ENCODE results near the gene PC. TPM values are rescaled to one million over a fixed set of nuclear protein-coding genes. Genes with fewer than 3 reads are reported as not detected.

The PC gene
- polyA plus RNA-seq, 1 donor (not counting 4 experiments of a cell fraction or from before 2014, with no cell fraction given) = 13.3 TPM

DNA sequence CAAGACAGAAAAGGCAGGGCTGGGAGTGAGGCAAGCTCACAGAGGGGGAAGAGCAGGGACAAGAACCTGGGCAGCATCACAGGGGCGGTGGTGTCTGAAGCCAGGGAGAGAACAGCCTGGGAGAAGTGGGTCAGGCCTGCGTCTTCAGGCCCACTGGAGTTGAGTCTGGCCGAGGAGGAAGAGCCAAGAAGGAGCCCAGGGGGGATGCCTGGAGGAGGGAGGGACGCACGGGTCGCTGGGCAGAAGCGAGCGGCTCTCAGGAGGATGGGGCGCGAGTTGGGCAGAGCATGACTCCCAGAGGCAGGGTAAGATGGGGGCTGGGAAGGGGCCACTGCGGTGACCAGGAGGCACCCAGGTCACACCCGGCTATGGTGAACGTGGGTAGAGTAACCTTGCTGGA lies 82.8 kb downstream of the PC start:
- H3K9ac ChIP-seq (ENCODE audit: control insufficient read depth, extremely low read depth, insufficient read depth, low read length) = no peak overlapping the region
- no peak overlapping the region for H2AFZ ChIP-seq (ENCODE audit: control insufficient read depth, low read length)
- FAIRE-seq (no peak), DNase-seq (ENCODE audit: low read depth, low spot score) (no peak)
- no peak overlapping the region for H3K4me2 ChIP-seq (ENCODE audit: control insufficient read depth, extremely low read depth, insufficient read depth, low read depth, low read length)
- peaks cover 18% of the 10 kb centered on the region for H3K4me1 ChIP-seq (ENCODE audit: control insufficient read depth, extremely low read depth, insufficient read depth, low read length)
- H3K27ac ChIP-seq (ENCODE audit: control insufficient read depth, insufficient read depth, low read length) = no peak overlapping the region
- H4K20me1 ChIP-seq (ENCODE audit: control insufficient read depth, extremely low read depth, insufficient read depth, low read length) = peaks cover 12% of the 10 kb centered on the region
- H3K27me3 ChIP-seq (ENCODE audit: control insufficient read depth, extremely low read depth, insufficient read depth, low read length) = no peaks in the 10 kb centered on the region
- no peaks in the 10 kb centered on the region for H3K9me1 ChIP-seq (ENCODE audit: control insufficient read depth, extremely low read depth, insufficient read depth, low read length)
- no peak overlapping the region for H3K4me3 ChIP-seq (ENCODE audit: control insufficient read depth in 2 of 3, extremely low read depth in 1 of 3, insufficient read depth in 2 of 3, low read depth in 1 of 3, low read length in 3 of 3)
- dilution Hi-C loops (cut with MboI; ENCODE audit: extremely low pct_ligation_motif_present, low sequenced_read_pairs) = no loop called here
- H3K9me3 ChIP-seq (ENCODE audit: control insufficient read depth, low read depth, low read length) = no peaks in the 10 kb centered on the region
- TF ChIP-seq, protein P1, sequence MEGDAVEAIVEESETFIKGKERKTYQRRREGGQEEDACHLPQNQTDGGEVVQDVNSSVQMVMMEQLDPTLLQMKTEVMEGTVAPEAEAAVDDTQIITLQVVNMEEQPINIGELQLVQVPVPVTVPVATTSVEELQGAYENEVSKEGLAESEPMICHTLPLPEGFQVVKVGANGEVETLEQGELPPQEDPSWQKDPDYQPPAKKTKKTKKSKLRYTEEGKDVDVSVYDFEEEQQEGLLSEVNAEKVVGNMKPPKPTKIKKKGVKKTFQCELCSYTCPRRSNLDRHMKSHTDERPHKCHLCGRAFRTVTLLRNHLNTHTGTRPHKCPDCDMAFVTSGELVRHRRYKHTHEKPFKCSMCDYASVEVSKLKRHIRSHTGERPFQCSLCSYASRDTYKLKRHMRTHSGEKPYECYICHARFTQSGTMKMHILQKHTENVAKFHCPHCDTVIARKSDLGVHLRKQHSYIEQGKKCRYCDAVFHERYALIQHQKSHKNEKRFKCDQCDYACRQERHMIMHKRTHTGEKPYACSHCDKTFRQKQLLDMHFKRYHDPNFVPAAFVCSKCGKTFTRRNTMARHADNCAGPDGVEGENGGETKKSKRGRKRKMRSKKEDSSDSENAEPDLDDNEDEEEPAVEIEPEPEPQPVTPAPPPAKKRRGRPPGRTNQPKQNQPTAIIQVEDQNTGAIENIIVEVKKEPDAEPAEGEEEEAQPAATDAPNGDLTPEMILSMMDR (optimal IDR thresholded peaks at IDR 0.05 in 1 of 3, IDR thresholded peaks at IDR 0.05 in 1 of 3, conservative IDR thresholded peaks at IDR 0.05 in 1 of 3; ENCODE audit: extremely low read depth in 1 of 3, insufficient read depth in 2 of 3, low read length in 3 of 3) = no peak
- TF ChIP-seq EZH2 (IDR thresholded peaks at IDR 0.05; ENCODE audit: low read length) = no peak
- peaks cover 9 to 19% of the 10 kb centered on the region in 2 experiments for H3K36me3 ChIP-seq (ENCODE audit: control insufficient read depth in 2 of 2, extremely low read depth in 1 of 2, insufficient read depth in 2 of 2, low read length in 2 of 2)
- peaks cover 13% of the 10 kb centered on the region for H3K79me2 ChIP-seq (ENCODE audit: control insufficient read depth, insufficient read depth, low read length)

DNA sequence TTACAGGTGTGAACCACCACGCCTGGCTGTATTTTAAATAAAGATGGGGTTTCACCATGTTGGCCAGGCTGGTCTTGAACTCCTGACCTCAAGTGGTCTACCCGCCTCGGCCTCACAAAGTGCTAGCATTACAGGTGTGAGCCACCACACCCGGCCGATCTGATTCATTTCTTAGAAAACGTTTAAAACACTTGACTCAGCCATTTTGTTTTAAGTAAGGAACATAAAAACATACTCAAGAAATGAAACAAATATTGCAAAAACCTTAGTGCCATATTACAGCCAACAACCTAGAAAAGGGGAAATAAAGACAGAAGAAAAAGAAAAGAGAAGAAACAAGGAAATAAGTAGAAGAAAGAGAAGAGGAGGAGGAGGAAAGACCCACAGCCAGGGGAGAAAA lies 84.0 kb downstream of the PC start:
- dilution Hi-C loops (cut with MboI; ENCODE audit: extremely low pct_ligation_motif_present, low sequenced_read_pairs) = no loop called here
- DNase-seq (ENCODE audit: low read depth, low spot score) (no peak), FAIRE-seq (no peak)
- Histone ChIP-seq H3K79me2 (ENCODE audit: control insufficient read depth, insufficient read depth, low read length) (peaks cover 5% of the 10 kb centered on the region), H3K9ac (ENCODE audit: control insufficient read depth, extremely low read depth, insufficient read depth, low read length) (no peak overlapping the region), H3K27ac (ENCODE audit: control insufficient read depth, insufficient read depth, low read length) (no peak overlapping the region), H3K9me3 (ENCODE audit: control insufficient read depth, low read depth, low read length) (no peaks in the 10 kb centered on the region), H3K36me3 (ENCODE audit: control insufficient read depth in 2 of 2, extremely low read depth in 1 of 2, insufficient read depth in 2 of 2, low read length in 2 of 2) (peaks cover 13 to 30% of the 10 kb centered on the region in 2 experiments), H3K4me1 (ENCODE audit: control insufficient read depth, extremely low read depth, insufficient read depth, low read length) (peaks cover 13% of the 10 kb centered on the region), H3K9me1 (ENCODE audit: control insufficient read depth, extremely low read depth, insufficient read depth, low read length) (no peaks in the 10 kb centered on the region), H4K20me1 (ENCODE audit: control insufficient read depth, extremely low read depth, insufficient read depth, low read length) (peaks cover 4% of the 10 kb centered on the region), H2AFZ (ENCODE audit: control insufficient read depth, low read length) (no peak overlapping the region), H3K27me3 (ENCODE audit: control insufficient read depth, extremely low read depth, insufficient read depth, low read length) (no peaks in the 10 kb centered on the region), H3K4me2 (ENCODE audit: control insufficient read depth, extremely low read depth, insufficient read depth, low read depth, low read length) (no peak overlapping the region), H3K4me3 (ENCODE audit: control insufficient read depth in 2 of 3, extremely low read depth in 1 of 3, insufficient read depth in 2 of 3, low read depth in 1 of 3, low read length in 3 of 3) (no peak overlapping the region)
- TF ChIP-seq, protein P1 (optimal IDR thresholded peaks at IDR 0.05 in 1 of 3, IDR thresholded peaks at IDR 0.05 in 1 of 3, conservative IDR thresholded peaks at IDR 0.05 in 1 of 3; ENCODE audit: extremely low read depth in 1 of 3, insufficient read depth in 2 of 3, low read length in 3 of 3) = no peak
